Loucy (cell line): ENCODE measurements around the gene WSCD1.

Source experiments
- H2AFZ ChIP-seq: fragments of 200-600 bp; sonication (generic); 2 replicates; pipeline ENCODE4 v1.6.0; 2016; ENCODE audit warnings: antibody characterized with exemption, mild to moderate bottlenecking, low read length, moderate library complexity
- H3F3A ChIP-seq: fragments of 200-600 bp; 2 replicates; pipeline ENCODE4 v1.6.0; 2016; ENCODE audit warnings: antibody characterized with exemption, low read depth, mild to moderate bottlenecking
- H3K27me3 ChIP-seq: fragments of 200-600 bp; sonication (generic); 2 replicates; pipeline ENCODE4 v1.6.1; 2014; ENCODE audit warnings: low read length, mild to moderate bottlenecking; ENCODE audit not compliant: insufficient read depth, poor library complexity, severe bottlenecking
- H3K36me3 ChIP-seq: fragments of 200-600 bp; sonication (generic); 2 replicates; pipeline ENCODE4 v1.6.1; 2016; ENCODE audit warnings: low read length; ENCODE audit not compliant: insufficient read depth
- H3K4me1 ChIP-seq: fragments of 200-600 bp; sonication (generic); 2 replicates; pipeline ENCODE4 v1.5.1; 2014; ENCODE audit warnings: low read length, mild to moderate bottlenecking; ENCODE audit not compliant: insufficient read depth, poor library complexity, severe bottlenecking
- H3K4me2 ChIP-seq: fragments of 200-600 bp; sonication (generic); 2 replicates; pipeline ENCODE4 v1.6.0; 2014; ENCODE audit warnings: antibody characterized with exemption, low read length, low read depth, mild to moderate bottlenecking; ENCODE audit not compliant: poor library complexity, severe bottlenecking
- H3K4me3 ChIP-seq: fragments of 200-600 bp; sonication (generic); 2 replicates; pipeline ENCODE4 v1.5.1; 2014; ENCODE audit warnings: low read length, mild to moderate bottlenecking, mixed read lengths; ENCODE audit not compliant: poor library complexity, severe bottlenecking
- H3K79me2 ChIP-seq: fragments of 200-600 bp; sonication (generic); 2 replicates; pipeline ENCODE4 v1.6.1; 2014; ENCODE audit warnings: low read length; ENCODE audit not compliant: insufficient read depth
- H3K9ac ChIP-seq: fragments of 200-600 bp; sonication (generic); 2 replicates; pipeline ENCODE4 v1.6.0; 2014; ENCODE audit warnings: mild to moderate bottlenecking, low read depth, low read length, moderate library complexity; ENCODE audit not compliant: poor library complexity, severe bottlenecking
- H3K9me2 ChIP-seq: fragments of 200-600 bp; sonication (generic); replicated peaks from 2 replicates; pipeline ENCODE4 v1.6.1; 2016; ENCODE audit warnings: low read depth, low read length, mixed read lengths
- H3K9me3 ChIP-seq: fragments of 200-600 bp; sonication (generic); 2 replicates; pipeline ENCODE4 v1.6.1; 2014; ENCODE audit warnings: mild to moderate bottlenecking, antibody characterized with exemption, low read length, low read depth; ENCODE audit not compliant: insufficient read depth
- H4K20me1 ChIP-seq: fragments of 200-600 bp; sonication (generic); 2 replicates; pipeline ENCODE4 v1.6.0; 2014; ENCODE audit warnings: antibody characterized with exemption, low read length, mild to moderate bottlenecking; ENCODE audit not compliant: insufficient read depth, poor library complexity, severe bottlenecking
- CTCF ChIP-seq: fragments of 200-600 bp; sonication (generic); conservative IDR thresholded peaks from 2 replicates; pipeline ENCODE4 v1.5.1; 2014; ENCODE audit warnings: mild to moderate bottlenecking, antibody characterized with exemption, low read length
- EZH2phosphoT487 ChIP-seq: fragments of 200-600 bp; IDR thresholded peaks from 2 replicates; pipeline ENCODE4 v1.6.1; 2018; ENCODE audit warnings: antibody characterized with exemption, mild to moderate bottlenecking, moderate library complexity, borderline replicate concordance

The WSCD1 gene

GRCh38 chr17:6108382-6108781 lies 38.2 kb downstream of the WSCD1 start:
- Histone ChIP-seq H3K9me2 (no peaks in the 10 kb centered on the region), H3K4me2 (no peak overlapping the region), H3K36me3 (no peaks in the 10 kb centered on the region), H3F3A (no peaks in the 10 kb centered on the region), H3K4me3 (no peak overlapping the region), H3K79me2 (no peaks in the 10 kb centered on the region), H2AFZ (no peak overlapping the region), H3K4me1 (no peaks in the 10 kb centered on the region), H3K27me3 (no peaks in the 10 kb centered on the region), H4K20me1 (no peaks in the 10 kb centered on the region), H3K9me3 (no peaks in the 10 kb centered on the region; the same call in 1 of the 2 replicates), H3K9ac (no peak overlapping the region)
- TF ChIP-seq CTCF (no peak), EZH2phosphoT487 (no peak)

- H3K27me3 ChIP-seq = no peaks in the 10 kb centered on the region
- no peaks in the 10 kb centered on the region; the same call in 1 of the 2 replicates for H3K9me3 ChIP-seq
- no peaks in the 10 kb centered on the region for H3K9me2 ChIP-seq
- no peaks in the 10 kb centered on the region for H4K20me1 ChIP-seq
- H3K4me2 ChIP-seq = no peak overlapping the region
- no peaks in the 10 kb centered on the region for H3F3A ChIP-seq
- no peaks in the 10 kb centered on the region for H3K4me1 ChIP-seq
- no peak overlapping the region for H3K9ac ChIP-seq
- H3K36me3 ChIP-seq = no peaks in the 10 kb centered on the region
- no peak overlapping the region for H3K4me3 ChIP-seq
- TF ChIP-seq EZH2phosphoT487 = no peak
- TF ChIP-seq CTCF = no peak
- H3K79me2 ChIP-seq = no peaks in the 10 kb centered on the region
- H2AFZ ChIP-seq = no peak overlapping the region
These were observed 38.8 kb downstream of the WSCD1 start for GRCh38 chr17:6108987-6109386.

- Histone ChIP-seq H3K9me2 (no peaks in the 10 kb centered on the region), H3K36me3 (no peaks in the 10 kb centered on the region), H3K27me3 (no peaks in the 10 kb centered on the region), H3K79me2 (no peaks in the 10 kb centered on the region), H3K4me1 (no peaks in the 10 kb centered on the region), H4K20me1 (no peaks in the 10 kb centered on the region), H3K4me3 (no peak overlapping the region), H3F3A (no peaks in the 10 kb centered on the region), H2AFZ (no peak overlapping the region), H3K9ac (no peak overlapping the region), H3K9me3 (no peaks in the 10 kb centered on the region; the same call in 1 of the 2 replicates), H3K4me2 (no peak overlapping the region)
- TF ChIP-seq EZH2phosphoT487 (no peak), CTCF (no peak)
These were observed 39.4 kb downstream of the WSCD1 start for GRCh38 chr17:6109536-6109935.
